NCI-H1105 treated with DMSO at 0.1 percent for 48 hours (cell line): ENCODE results near the gene MSANTD4.
"Not testable (repeated sequence)": the region's sequence is repeated elsewhere in the genome, so short reads cannot be mapped to it uniquely, and the experiment has no call there.

Source experiments
- DNase-seq: peaks from one replicate; lab custom pipeline; 2025; lab: John Stamatoyannopoulos, UW

MSANTD4 gene

GRCh38 chr11:106021967-106022794 lies at the start of gene MSANTD4:
Gene MSANTD4, minus strand, starts transcription at chr11:106022240. Its CDS starts 11,323 bp downstream, at chr11:106010917.
- peak; percentile 99 for DNase-seq

- no peak for DNase-seq
Measured at GRCh38 chr11:106070606-106071005, 48.6 kb upstream of the MSANTD4 start.

- no peak for DNase-seq
Measured at GRCh38 chr11:106063009-106063408, 41.0 kb upstream of the MSANTD4 start.

GRCh38 chr11:106061954-106062949 lies 40.2 kb upstream of the MSANTD4 start:
- DNase-seq: no peak

- no peak for DNase-seq
Measured at GRCh38 chr11:106061249-106061784, 39.3 kb upstream of the MSANTD4 start.

GRCh38 chr11:106059617-106060016 lies 37.6 kb upstream of the MSANTD4 start:
- no peak for DNase-seq

GRCh38 chr11:106058377-106058776 lies 36.3 kb upstream of the MSANTD4 start:
- not testable (repeated sequence) for DNase-seq

GRCh38 chr11:106051103-106051502 lies 29.1 kb upstream of the MSANTD4 start:
- DNase-seq: no peak

GRCh38 chr11:106049727-106050476 lies 27.9 kb upstream of the MSANTD4 start:
- DNase-seq: no peak

- no peak for DNase-seq
Measured at GRCh38 chr11:106047631-106048030, 25.6 kb upstream of the MSANTD4 start.

- no peak for DNase-seq
Measured at GRCh38 chr11:106043540-106043939, 21.5 kb upstream of the MSANTD4 start.

GRCh38 chr11:106032861-106033260 lies 10.8 kb upstream of the MSANTD4 start:
- no peak for DNase-seq

GRCh38 chr11:106031936-106032335 lies 9.9 kb upstream of the MSANTD4 start:
- no peak for DNase-seq

- DNase-seq: no peak
Measured at GRCh38 chr11:106031202-106031810, 9.3 kb upstream of the MSANTD4 start.

GRCh38 chr11:106030609-106031008 lies 8.6 kb upstream of the MSANTD4 start:
- DNase-seq: no peak

GRCh38 chr11:106022795-106023275 lies 795 bp upstream of the MSANTD4 start:
- DNase-seq: no peak

- peak; percentile 23 for DNase-seq
Measured at GRCh38 chr11:106021181-106021966, 666 bp downstream of the MSANTD4 start.

- DNase-seq: no peak
Measured at GRCh38 chr11:106017093-106017492, 4.9 kb downstream of the MSANTD4 start.

GRCh38 chr11:106015066-106015465 lies 7.0 kb downstream of the MSANTD4 start:
- no peak for DNase-seq

- DNase-seq: no peak
Measured at GRCh38 chr11:106014620-106015019, 7.4 kb downstream of the MSANTD4 start.
